Activated naive CD4-positive, alpha-beta T cell treated with Interleukin-2 at 50 U/mL for 16 hours (primary cell): ENCODE results near the gene RNF130.
A peak's percentile ranks its signal among the peaks of the same experiment; 100 is the strongest.

Experiments used
- DNase-seq: peaks from one replicate; pipeline ENCODE4 v3.0.0-alpha.2; 2020

Gene RNF130

GRCh38 chr5:180084638-180085561 lies 13.3 kb upstream of the RNF130 start:
- DNase-seq: no peak

GRCh38 chr5:180083529-180084060 lies 12.0 kb upstream of the RNF130 start:
- no peak for DNase-seq

GRCh38 chr5:180082633-180083420 lies 11.3 kb upstream of the RNF130 start:
- no peak for DNase-seq

GRCh38 chr5:180081481-180081880 lies 9.9 kb upstream of the RNF130 start:
- no peak for DNase-seq

- DNase-seq: peak; percentile 49
Measured at GRCh38 chr5:180080486-180081280, 9.1 kb upstream of the RNF130 start.

- no peak for DNase-seq
Measured at GRCh38 chr5:180079702-180080466, 8.3 kb upstream of the RNF130 start.

GRCh38 chr5:180078348-180078747 lies 6.8 kb upstream of the RNF130 start:
- no peak for DNase-seq

GRCh38 chr5:180077594-180078284 lies 6.2 kb upstream of the RNF130 start:
- no peak for DNase-seq

GRCh38 chr5:180075703-180076102 lies 4.1 kb upstream of the RNF130 start:
- DNase-seq: no peak

- DNase-seq: no peak
Measured at GRCh38 chr5:180074462-180074861, 2.9 kb upstream of the RNF130 start.

- DNase-seq: no peak
Measured at GRCh38 chr5:180072556-180072955, 997 bp upstream of the RNF130 start.

GRCh38 chr5:180072256-180072548 lies 643 bp upstream of the RNF130 start:
- DNase-seq: no peak

- DNase-seq: peak; percentile 10
Measured at GRCh38 chr5:180070756-180071530, 616 bp downstream of the RNF130 start.

GRCh38 chr5:180069589-180070247 lies 1.8 kb downstream of the RNF130 start:
- no peak for DNase-seq

- no peak for DNase-seq
Measured at GRCh38 chr5:180068519-180069090, 3.0 kb downstream of the RNF130 start.

GRCh38 chr5:180067986-180068385 lies 3.6 kb downstream of the RNF130 start:
- DNase-seq: no peak

- no peak for DNase-seq
Measured at GRCh38 chr5:180060192-180060591, 11.4 kb downstream of the RNF130 start.

- DNase-seq: no peak
Measured at GRCh38 chr5:180059326-180059725, 12.2 kb downstream of the RNF130 start.

- DNase-seq: no peak
Measured at GRCh38 chr5:180056153-180056552, 15.4 kb downstream of the RNF130 start.

GRCh38 chr5:180054226-180054625 lies 17.3 kb downstream of the RNF130 start:
- DNase-seq: no peak
